SK-N-SH (cell line): ENCODE results near the gene EXOC3L1. TPM values are rescaled to one million over a fixed set of nuclear protein-coding genes. Genes with fewer than 3 reads are reported as not detected.

Experiments
- CTCF ChIA-PET: fragments of 300-600, 350-600 bp; formaldehyde crosslinking; extraction: SDS; loops from one replicate; lab custom pipeline; 2021; lab: Yijun Ruan, JAX
- POLR2A ChIA-PET: fragments of 350-600 bp; sonication (Branson Sonifier 250); formaldehyde crosslinking; extraction: SDS; loops from one replicate; lab custom pipeline; 2020; ENCODE audit warnings: antibody characterized with exemption, inconsistent platforms; lab: Yijun Ruan, JAX
- DNase-seq: peaks from one replicate; pipeline ENCODE4 v3.0.0; 2012
- H2AFZ ChIP-seq: fragments of 200-600 bp; sonication (generic); 2 replicates; pipeline ENCODE4 v1.8.1; 2016; ENCODE audit warnings: antibody characterized with exemption, mild to moderate bottlenecking, low read depth
- H3F3A ChIP-seq: fragments of 200-600 bp; sonication (generic); replicated peaks from 2 replicates; pipeline ENCODE3; 2016; ENCODE audit warnings: antibody characterized with exemption, mild to moderate bottlenecking; ENCODE audit not compliant: insufficient read depth
- H3K27ac ChIP-seq, 2 experiments: fragments of 200-500 bp in 1 of 2; fragments of 200-600 bp in 1 of 2; sonication (Bioruptor generic) in 1 of 2; sonication (generic), shearing (Covaris generic) in 1 of 2; 2 replicates each; pipeline versions ENCODE4 v1.5.1 to v1.6.1; 2014 to 2016; ENCODE audit warnings: low read depth in 2 of 2, inconsistent platforms in 1 of 2, low read length in 1 of 2, mild to moderate bottlenecking in 1 of 2, mixed read lengths in 1 of 2
- H3K27me3 ChIP-seq: fragments of 200-600 bp; sonication (generic), shearing (Covaris generic); 2 replicates; pipeline ENCODE4 v1.6.1; 2016; ENCODE audit warnings: mixed run types; ENCODE audit not compliant: insufficient read depth
- H3K36me3 ChIP-seq, 2 experiments: fragments of 200-500 bp in 1 of 2; fragments of 200-600 bp in 1 of 2; sonication (Bioruptor generic) in 1 of 2; sonication (generic) in 1 of 2; replicated peaks in 1 of 2; 2 replicates each; pipeline versions ENCODE3 to v1.5.1; 2014 to 2016; ENCODE audit warnings: low read length in 1 of 2, mild to moderate bottlenecking in 1 of 2; ENCODE audit not compliant: insufficient read depth in 2 of 2, control insufficient read depth in 1 of 2
- H3K4me1 ChIP-seq, 2 experiments: fragments of 200-500 bp in 1 of 2; fragments of 200-600 bp in 1 of 2; sonication (Bioruptor generic) in 1 of 2; sonication (generic), shearing (Covaris generic) in 1 of 2; 2 replicates each; pipeline versions ENCODE4 v1.5.1 to v1.6.1; 2014 to 2016; ENCODE audit warnings: low read depth in 1 of 2, low read length in 1 of 2, mixed run types in 1 of 2; ENCODE audit not compliant: insufficient read depth in 2 of 2, control insufficient read depth in 1 of 2
- H3K4me2 ChIP-seq: fragments of 200-600 bp; sonication (generic), shearing (Covaris generic); 2 replicates; pipeline ENCODE4 v1.6.1; 2017; ENCODE audit warnings: mixed run types
- H3K4me3 ChIP-seq, 2 experiments: fragments of 200-500 bp in 1 of 2; fragments of 200-600 bp in 1 of 2; sonication (Bioruptor generic) in 1 of 2; sonication (generic), shearing (Covaris generic) in 1 of 2; 2 replicates each; pipeline versions ENCODE4 v1.5.1 to v1.8.1; 2014 to 2016; ENCODE audit warnings: low read depth in 2 of 2, inconsistent platforms in 1 of 2, low read length in 1 of 2, mild to moderate bottlenecking in 1 of 2, mixed read lengths in 1 of 2, moderate library complexity in 1 of 2
- H3K79me2 ChIP-seq: fragments of 200-600 bp; sonication (generic); 2 replicates; pipeline ENCODE4 v1.8.1; 2017; ENCODE audit warnings: mild to moderate bottlenecking; ENCODE audit not compliant: insufficient read depth
- H3K9ac ChIP-seq: fragments of 200-600 bp; sonication (generic); 2 replicates; pipeline ENCODE4 v1.6.1; 2017; ENCODE audit warnings: mixed run types
- H3K9me2 ChIP-seq: fragments of 200-600 bp; sonication (generic); 2 replicates; pipeline ENCODE4 v1.6.1; 2017; ENCODE audit warnings: mixed run types
- H3K9me3 ChIP-seq: fragments of 200-600 bp; sonication (generic); 2 replicates; pipeline ENCODE4 v1.6.1; 2017; ENCODE audit warnings: mixed run types, mild to moderate bottlenecking, moderate library complexity
- H4K20me1 ChIP-seq: fragments of 200-600 bp; sonication (generic); 2 replicates; pipeline ENCODE4 v1.6.1; 2017; ENCODE audit warnings: mild to moderate bottlenecking, mixed run types; ENCODE audit not compliant: insufficient read depth
- CHD2 ChIP-seq: fragments of 150-350 bp; IDR thresholded peaks from 2 replicates; pipeline ENCODE4 v1.6.1; 2018; ENCODE audit warnings: low read length; ENCODE audit not compliant: partially characterized antibody
- CTCF ChIP-seq: fragments of 200-600 bp; sonication (generic); IDR thresholded peaks from 2 replicates; pipeline ENCODE4 v1.6.1; 2017; ENCODE audit warnings: antibody characterized with exemption, mild to moderate bottlenecking, moderate library complexity
- ELF1 ChIP-seq: IDR thresholded peaks from 2 replicates; pipeline ENCODE4 v1.4.0; 2012
- FOSL2 ChIP-seq: IDR thresholded peaks from 2 replicates; pipeline ENCODE4 v1.4.0; 2012; ENCODE audit warnings: low read depth, mild to moderate bottlenecking, moderate library complexity, borderline replicate concordance
- FOXJ3 ChIP-seq: sonication (generic); formaldehyde crosslinking; IDR thresholded peaks from 2 replicates; pipeline ENCODE4 v1.5.1; 2020; ENCODE audit warnings: mild to moderate bottlenecking, missing genetic modification reagents
- FOXM1 ChIP-seq: IDR thresholded peaks from 2 replicates; pipeline ENCODE4 v1.4.0; 2012; ENCODE audit warnings: low read depth, mild to moderate bottlenecking
- GABPA ChIP-seq: IDR thresholded peaks from 2 replicates; pipeline ENCODE4 v1.4.0; 2012; ENCODE audit warnings: low read depth, mild to moderate bottlenecking
- GATA2 ChIP-seq: sonication (generic); formaldehyde crosslinking; IDR thresholded peaks from 2 replicates; pipeline ENCODE4 v1.5.0; 2020; ENCODE audit warnings: mild to moderate bottlenecking, missing genetic modification reagents
- IRF3 ChIP-seq: fragments of 150-350 bp; IDR thresholded peaks from 2 replicates; pipeline ENCODE4 v1.6.1; 2016; ENCODE audit warnings: mild to moderate bottlenecking, low read depth, low read length
- JUND ChIP-seq: IDR thresholded peaks from 2 replicates; pipeline ENCODE4 v1.4.0; 2012
- MAX ChIP-seq: IDR thresholded peaks from 2 replicates; pipeline ENCODE4 v1.4.0; 2012; ENCODE audit warnings: low read depth
- MEF2A ChIP-seq: IDR thresholded peaks from 2 replicates; pipeline ENCODE4 v1.4.0; 2012; ENCODE audit warnings: low read depth, borderline replicate concordance
- MXI1 ChIP-seq: IDR thresholded peaks from 2 replicates; pipeline ENCODE4 v1.6.1; 2012; ENCODE audit warnings: mild to moderate bottlenecking, low read depth, low read length, improper control_type of control experiment
- NFIC ChIP-seq: IDR thresholded peaks from 2 replicates; pipeline ENCODE4 v1.4.0; 2012; ENCODE audit warnings: borderline replicate concordance
- NRF1 ChIP-seq: IDR thresholded peaks from 2 replicates; pipeline ENCODE4 v1.6.1; 2012; ENCODE audit warnings: low read depth, mild to moderate bottlenecking, low read length
- RAD21 ChIP-seq: IDR thresholded peaks from 2 replicates; pipeline ENCODE4 v1.6.1; 2012; ENCODE audit warnings: mild to moderate bottlenecking, low read length
- RCOR1 ChIP-seq: fragments of 150-350 bp; IDR thresholded peaks from 2 replicates; pipeline ENCODE4 v1.6.1; 2017; ENCODE audit warnings: antibody characterized with exemption, low read length
- RFX5 ChIP-seq: IDR thresholded peaks from 2 replicates; pipeline ENCODE4 v1.6.1; 2012; ENCODE audit warnings: mild to moderate bottlenecking, improper control_type of control experiment, low read length
- RXRA ChIP-seq: IDR thresholded peaks from 2 replicates; pipeline ENCODE4 v1.4.0; 2012; ENCODE audit warnings: low read depth, mild to moderate bottlenecking, borderline replicate concordance
- SIN3A ChIP-seq: IDR thresholded peaks from 2 replicates; pipeline ENCODE4 v1.6.1; 2012; ENCODE audit warnings: low read depth, mild to moderate bottlenecking, low read length, moderate library complexity, borderline replicate concordance
- SMC3 ChIP-seq: IDR thresholded peaks from 2 replicates; pipeline ENCODE4 v1.6.1; 2012; ENCODE audit warnings: low read depth, low read length, improper control_type of control experiment
- TAF1 ChIP-seq: IDR thresholded peaks from 2 replicates; pipeline ENCODE4 v1.6.1; 2012; ENCODE audit warnings: low read depth, mild to moderate bottlenecking, low read length, moderate library complexity, borderline replicate concordance
- TCF12 ChIP-seq: IDR thresholded peaks from 2 replicates; pipeline ENCODE4 v1.4.0; 2012
- TEAD4 ChIP-seq: IDR thresholded peaks from 2 replicates; pipeline ENCODE4 v1.4.0; 2012; ENCODE audit warnings: mild to moderate bottlenecking, borderline replicate concordance; ENCODE audit not compliant: insufficient read depth
- USF1 ChIP-seq: IDR thresholded peaks from 2 replicates; pipeline ENCODE4 v1.4.0; 2012; ENCODE audit warnings: low read depth, borderline replicate concordance
- USF2 ChIP-seq: fragments of 150-350 bp; IDR thresholded peaks from 2 replicates; pipeline ENCODE4 v1.6.1; 2017; ENCODE audit warnings: antibody characterized with exemption, low read length, low read depth, borderline replicate concordance
- ZBTB33 ChIP-seq: IDR thresholded peaks from 2 replicates; pipeline ENCODE4 v1.4.0; 2012; ENCODE audit warnings: low read depth, borderline replicate concordance
- WGBS: methylation state at CpG from one replicate; pipeline ENCODE4 v1.1.6; 2017; ENCODE audit warnings: low lambda C conversion rate; 5-methylcytosine and 5-hydroxymethylcytosine counted together
- polyA plus RNA-seq, 3 experiments: library from polyadenylated mRNA; depleted of rRNA; stranded (reverse); fragments of >200 nt; gene quantifications; 2 replicates each; pipeline ENCODE4 v1.2.3, GENCODE V29; 2012

Gene EXOC3L1
- polyA plus RNA-seq, 1 of the 3 experiments (the other 2 are of a cell fraction): 0.46 TPM

GRCh38 chr16:67191995-67192681 is 2.2 kb upstream of the EXOC3L1 start, which contains the start of gene E2F4:
E2F4 (plus strand) TSS chr16:67192155; CDS start chr16:67192228, 73 bp downstream.
- CTCF ChIA-PET: interaction anchor here (0.6 to 1.4 kb wide), 6 partner anchors 15 to 370 kb away, joined by 3 to 4 read pairs (median 3); partner anchors contain the start of genes CTCF, NOL3 and TMEM208
- peak; percentile 97 for DNase-seq
- POLR2A ChIA-PET: interaction anchor here (1.0 to 2.9 kb wide), 6 partner anchors 9 to 40 kb away, joined by 3 to 8 read pairs (median 4); partner anchors contain the start of genes NOL3 and TMEM208
- TF ChIP-seq MAX (peak; percentile 83), USF1 (peak; percentile 40; the same call in 1 of the 2 replicates), ELF1 (peak; percentile 96), FOSL2 (no peak), RFX5 (0 out of 2 replicates have a peak, but pooled peaks have one; percentile 18), JUND (no peak), MXI1 (peak; percentile 50), MEF2A (no peak), IRF3 (peak; percentile 98), RAD21 (no peak), RXRA (no peak), NFIC (0 out of 2 replicates have a peak, but pooled peaks have one; percentile 5), CTCF (no peak), CHD2 (peak; percentile 64), TAF1 (peak; percentile 65; the same call in 1 of the 2 replicates), GATA2 (no peak), RCOR1 (peak; percentile 56; the same call in 1 of the 2 replicates), TEAD4 (no peak), ZBTB33 (no peak), FOXJ3 (CRISPR knock-in tag) (no peak), FOXM1 (no peak), SMC3 (no peak), SIN3A (0 out of 2 replicates have a peak, but pooled peaks have one; percentile 37), GABPA (peak; percentile 92), USF2 (no peak), NRF1 (no peak), TCF12 (no peak; the same call in 1 of the 2 replicates)

More at GRCh38 chr16:67191995-67192681, 2.2 kb upstream of the EXOC3L1 start, which contains the start of gene E2F4:
- Histone ChIP-seq H4K20me1 (peaks cover 21% of the 10 kb centered on the region), H3K4me3 (peak within 1 kb of the TSS; percentile 96 to 99), H3K4me2 (peak within 1 kb of the TSS; percentile 100), H3K79me2 (peaks cover 50% of the 10 kb centered on the region), H2AFZ (no peak within 1 kb of the TSS), H3K9me2 (no peaks in the 10 kb centered on the region), H3K27ac (peak within 1 kb of the TSS; percentile 76 to 80), H3K36me3 (peaks cover 26 to 41% of the 10 kb centered on the region in 2 experiments), H3K9ac (peak within 1 kb of the TSS; percentile 98), H3F3A (peaks cover 23% of the 10 kb centered on the region), H3K4me1 (peaks cover 9 to 25% of the 10 kb centered on the region in 2 experiments; a peak in 3 of 4 replicates), H3K27me3 (no peaks in the 10 kb centered on the region), H3K9me3 (no peaks in the 10 kb centered on the region)
- WGBS: 0% methylated on average over 16 of the region's 54 CpGs
